ENCODE measurements around the gene PLCH2. TPM values are rescaled to one million over a fixed set of nuclear protein-coding genes. Genes with fewer than 3 reads are reported as not detected.

The PLCH2 gene
- total and polyA plus RNA-seq, 4 donors: 0.33 to 1.3 (median 1.0) TPM; not detected in 1

- TF ChIP-seq ATF3 (IDR thresholded peaks at IDR 0.05) (no peak), FOXA2 (IDR thresholded peaks at IDR 0.05) (no peak), RAD21 (IDR thresholded peaks at IDR 0.05) (no peak), FOXA1 (IDR thresholded peaks at IDR 0.05) (no peak), REST (IDR thresholded peaks at IDR 0.05) (no peak), EGR1 (IDR thresholded peaks at IDR 0.05; ENCODE audit: low read depth in 2 of 2) (no peak), JUND (IDR thresholded peaks at IDR 0.05) (no peak), TAF1 (conservative IDR thresholded peaks at IDR 0.05) (no peak), SP1 (IDR thresholded peaks at IDR 0.05) (no peak)
Observed at GRCh38 chr1:2502661-2503553, 26.8 kb downstream of the PLCH2 start (continued).

GRCh38 chr1:2503554-2504224 lies 27.6 kb downstream of the PLCH2 start:
- peaks cover 0 to 6% (median 0%) of the 10 kb centered on the region in 4 donors for H3K4me1 ChIP-seq (ENCODE audit: control insufficient read depth in 4 of 4, insufficient read depth in 4 of 4, low read length in 3 of 4)
- no peak overlapping the region for H3K27ac ChIP-seq (ENCODE audit: low read depth in 1 of 2, low read length in 2 of 2)
- peaks cover 0 to 8% (median 4%) of the 10 kb centered on the region in 4 donors for H3K36me3 ChIP-seq (ENCODE audit: control insufficient read depth in 4 of 4, insufficient read depth in 3 of 4, low read depth in 1 of 4, low read length in 3 of 4)
- no peak for DNase-seq (ENCODE audit: low spot score)
- H3K9me3 ChIP-seq (ENCODE audit: control insufficient read depth in 4 of 4, low read length in 3 of 4): no peaks in the 10 kb centered on the region
- no peak overlapping the region for H3K9ac ChIP-seq (ENCODE audit: low read depth in 1 of 2, low read length in 2 of 2)
- TF ChIP-seq ZBTB33 (IDR thresholded peaks at IDR 0.05): no peak
- TF ChIP-seq HNF4G (IDR thresholded peaks at IDR 0.05): no peak
- TF ChIP-seq HNF4A (conservative IDR thresholded peaks at IDR 0.05): no peak
- no peak for TF ChIP-seq MAX (IDR thresholded peaks at IDR 0.05)
- TF ChIP-seq CTCF (IDR thresholded peaks at IDR 0.05; ENCODE audit: low read depth, low read length, missing input control): no peak
- no peak for TF ChIP-seq JUND (IDR thresholded peaks at IDR 0.05)
- TF ChIP-seq TAF1 (conservative IDR thresholded peaks at IDR 0.05): no peak
- TF ChIP-seq FOXA2 (IDR thresholded peaks at IDR 0.05): no peak
- no peak for TF ChIP-seq RAD21 (IDR thresholded peaks at IDR 0.05)
- TF ChIP-seq RXRA (IDR thresholded peaks at IDR 0.05): no peak
- TF ChIP-seq ATF3 (IDR thresholded peaks at IDR 0.05): no peak
- TF ChIP-seq REST (IDR thresholded peaks at IDR 0.05): no peak
- TF ChIP-seq NR2F2 (IDR thresholded peaks at IDR 0.05): no peak
- TF ChIP-seq EGR1 (IDR thresholded peaks at IDR 0.05; ENCODE audit: low read depth in 2 of 2): no peak
- no peak for TF ChIP-seq FOXA1 (IDR thresholded peaks at IDR 0.05)
- no peak for TF ChIP-seq SP1 (IDR thresholded peaks at IDR 0.05)
- no peak for TF ChIP-seq GABPA (IDR thresholded peaks at IDR 0.05 in 1 of 2, conservative IDR thresholded peaks at IDR 0.05 in 1 of 2)
- no peak for TF ChIP-seq YY1 (IDR thresholded peaks at IDR 0.05)
- WGBS: 58% methylated on average over 42 of the region's 42 CpGs
- H3K4me3 ChIP-seq (ENCODE audit: low read depth in 1 of 3, low read length in 3 of 3): no peak overlapping the region
- no peaks in the 10 kb centered on the region for H3K27me3 ChIP-seq (ENCODE audit: control insufficient read depth in 4 of 4, insufficient read depth in 4 of 4, low read length in 3 of 4)

Data from liver (tissue), 9 donors.